HCT116 (cell line): ENCODE measurements around the gene FRY. TPM values are rescaled to one million over a fixed set of nuclear protein-coding genes. Genes with fewer than 3 reads are reported as not detected.

Experiments
- ATAC-seq: fragments of 200-7000 bp; cut with Tn5 transposase; 2 replicates; pipeline ENCODE4 v1.9.1; 2020; ENCODE audit warnings: mild to moderate bottlenecking, moderate library complexity
- BruUV-seq: library from RNA; stranded (reverse); fragments of 400-500 nt; replicated peaks from 2 replicates; lab custom pipeline; 2021; lab: Mats Ljungman, UMichigan
- CTCF ChIA-PET: fragments of 300-600 bp; sonication (Branson Sonifier 250); formaldehyde crosslinking; loops from one replicate; lab custom pipeline; 2021; ENCODE audit warnings: antibody characterized with exemption; lab: Charles Lee
- POLR2A ChIA-PET: fragments of 300-600, 350-600 bp; sonication (Branson Sonifier 250); formaldehyde crosslinking; loops from one replicate; lab custom pipeline; 2021; ENCODE audit warnings: antibody characterized with exemption; lab: Charles Lee
- RAD21 ChIA-PET, 2 experiments: fragments of 300-600 bp; sonication (Branson Sonifier 250); formaldehyde crosslinking; loops; one replicate each; lab custom pipeline; 2023; ENCODE audit warnings: low total read pairs in 2 of 2; ENCODE audit not compliant: uncharacterized antibody in 2 of 2, unreplicated experiment in 2 of 2, low non-redundant PET in 1 of 2; lab: Charles Lee
- DNase-seq: peaks from one replicate; pipeline ENCODE4 v3.0.0-alpha.2; 2010; ENCODE audit warnings: low read depth, low spot score
- H2AFZ ChIP-seq: fragments of 200-600 bp; shearing (Covaris generic), sonication (generic); 2 replicates; pipeline ENCODE4 v1.6.1; 2017; ENCODE audit warnings: low read depth, mixed run types, mixed read lengths, antibody characterized with exemption, low read length; ENCODE audit not compliant: poor library complexity, severe bottlenecking
- H3K27ac ChIP-seq: 2 replicates; pipeline ENCODE4 v1.5.1; 2012; ENCODE audit warnings: low read depth, low read length
- H3K27me3 ChIP-seq: fragments of 200-600 bp; sonication (generic); 2 replicates; pipeline ENCODE4 v1.6.1; 2016; ENCODE audit warnings: mixed run types, low read length, mixed read lengths; ENCODE audit not compliant: insufficient read depth
- H3K36me3 ChIP-seq, 2 experiments: fragments of 200-500 bp in 1 of 2; fragments of 200-600 bp in 1 of 2; sonication (Bioruptor generic) in 1 of 2; sonication (generic) in 1 of 2; 2 replicates each; pipeline versions ENCODE4 v1.5.1 to v1.6.1; 2014 to 2016; ENCODE audit warnings: low read length in 2 of 2, inconsistent platforms in 1 of 2, mixed read lengths in 1 of 2, mixed run types in 1 of 2; ENCODE audit not compliant: insufficient read depth in 2 of 2, control insufficient read depth in 1 of 2
- H3K4me1 ChIP-seq, 2 experiments: fragments of 200-600 bp in 1 of 2; sonication (generic) in 1 of 2; 2 replicates each; pipeline versions ENCODE4 v1.5.1 to v1.6.1; 2012 to 2017; ENCODE audit warnings: low read length in 2 of 2, inconsistent platforms in 1 of 2, mild to moderate bottlenecking in 1 of 2, mixed read lengths in 1 of 2, mixed run types in 1 of 2, moderate library complexity in 1 of 2; ENCODE audit not compliant: insufficient read depth in 2 of 2, control insufficient read depth in 1 of 2
- H3K4me2 ChIP-seq: fragments of 200-600 bp; sonication (generic); 2 replicates; pipeline ENCODE4 v1.6.1; 2017; ENCODE audit warnings: mixed run types, low read length, mixed read lengths
- H3K4me3 ChIP-seq, 2 experiments: fragments of 200-600 bp in 1 of 2; sonication (generic) in 1 of 2; replicated peaks in 1 of 2; 2 replicates each; pipeline ENCODE4 v1.5.1; 2011 to 2016; ENCODE audit warnings: low read length in 2 of 2, control low read depth in 1 of 2, low read depth in 1 of 2, mild to moderate bottlenecking in 1 of 2, mixed read lengths in 1 of 2, mixed run types in 1 of 2
- H3K79me2 ChIP-seq: fragments of 200-600 bp; sonication (generic); 2 replicates; pipeline ENCODE4 v1.6.1; 2017; ENCODE audit warnings: mild to moderate bottlenecking, mixed run types, low read length, moderate library complexity, mixed read lengths; ENCODE audit not compliant: insufficient read depth
- H3K9ac ChIP-seq: fragments of 200-600 bp; sonication (generic); 2 replicates; pipeline ENCODE4 v1.6.1; 2016; ENCODE audit warnings: low read length, mixed read lengths
- H3K9me2 ChIP-seq: fragments of 200-600 bp; sonication (generic), shearing (Covaris generic); 2 replicates; pipeline ENCODE4 v1.6.1; 2017; ENCODE audit warnings: mixed run types, mild to moderate bottlenecking, moderate library complexity; ENCODE audit not compliant: insufficient read depth
- H3K9me3 ChIP-seq, 2 experiments: fragments of 200-500 bp in 1 of 2; fragments of 200-600 bp in 1 of 2; sonication (Bioruptor generic) in 1 of 2; sonication (generic) in 1 of 2; 2 replicates each; pipeline ENCODE4 v1.6.1; 2014 to 2017; ENCODE audit warnings: low read length in 2 of 2, mixed read lengths in 2 of 2, inconsistent platforms in 1 of 2, low read depth in 1 of 2, mild to moderate bottlenecking in 1 of 2, mixed run types in 1 of 2, moderate library complexity in 1 of 2; ENCODE audit not compliant: control insufficient read depth in 1 of 2, insufficient read depth in 1 of 2
- H4K20me1 ChIP-seq: fragments of 200-600 bp; sonication (generic), shearing (Covaris generic); 2 replicates; pipeline ENCODE4 v1.6.1; 2017; ENCODE audit warnings: mixed run types, mild to moderate bottlenecking, moderate library complexity; ENCODE audit not compliant: insufficient read depth
- ATF3 ChIP-seq: IDR thresholded peaks from 2 replicates; pipeline ENCODE4 v1.6.1; 2012
- CBX3 ChIP-seq: IDR thresholded peaks from 2 replicates; pipeline ENCODE4 v1.6.1; 2012; ENCODE audit warnings: low read depth
- CTCF ChIP-seq, 3 experiments: fragments of 200-600 bp in 1 of 3; sonication (generic) in 1 of 3; IDR thresholded peaks in 2 of 3; conservative IDR thresholded peaks in 1 of 3; 2 replicates each; pipeline ENCODE4 v1.5.1; 2012 to 2017; ENCODE audit warnings: low read depth in 2 of 3, low read length in 2 of 3, antibody characterized with exemption in 1 of 3, borderline replicate concordance in 1 of 3, control low read depth in 1 of 3, mild to moderate bottlenecking in 1 of 3, mixed read lengths in 1 of 3, mixed run types in 1 of 3, moderate library complexity in 1 of 3; ENCODE audit not compliant: insufficient read depth in 1 of 3
- EZH2phosphoT487 ChIP-seq: fragments of 200-600 bp; IDR thresholded peaks from 2 replicates; pipeline ENCODE4 v1.6.1; 2018; ENCODE audit warnings: antibody characterized with exemption, borderline replicate concordance
- JUND ChIP-seq: IDR thresholded peaks from 2 replicates; pipeline ENCODE4 v1.6.1; 2012
- RAD21 ChIP-seq: IDR thresholded peaks from 2 replicates; pipeline ENCODE4 v1.6.1; 2012; ENCODE audit warnings: low read depth, mild to moderate bottlenecking
- SIN3A ChIP-seq: IDR thresholded peaks from 2 replicates; pipeline ENCODE4 v1.6.1; 2012; ENCODE audit warnings: low read depth
- SP1 ChIP-seq: IDR thresholded peaks from 2 replicates; pipeline ENCODE4 v1.6.1; 2012; ENCODE audit warnings: low read depth
- TCF7L2 ChIP-seq: IDR thresholded peaks from 2 replicates; pipeline ENCODE4 v1.7.0; 2011; ENCODE audit warnings: borderline replicate concordance, inconsistent platforms; ENCODE audit not compliant: insufficient read depth, insufficient read length; ENCODE audit errors: extremely low read depth
- YY1 ChIP-seq: IDR thresholded peaks from 2 replicates; pipeline ENCODE4 v1.6.1; 2011; ENCODE audit warnings: low read length, low read depth, moderate library complexity, mild to moderate bottlenecking; ENCODE audit not compliant: insufficient replicate concordance; ENCODE audit errors: extremely low read depth
- ZBTB33 ChIP-seq: IDR thresholded peaks from 2 replicates; pipeline ENCODE4 v1.6.1; 2011; ENCODE audit warnings: mild to moderate bottlenecking, low read length, moderate library complexity; ENCODE audit not compliant: insufficient replicate concordance; ENCODE audit errors: extremely low read depth
- ZFX ChIP-seq: fragments of 450-650 bp; IDR thresholded peaks from 2 replicates; pipeline ENCODE4 v1.6.1; 2017
- intact Hi-C: fragments of 100-400 bp; cut with micrococcal nuclease; formaldehyde crosslinking; loops from 2 replicates; pipeline ENCODE4 v1.10.0; 2022
- total RNA-seq: library from RNA; stranded (reverse); gene quantifications from one replicate; pipeline ENCODE4 v1.2.1, GENCODE V29; 2021; ENCODE audit not compliant: unreplicated experiment

FRY gene
- total RNA-seq, 1 experiment from 2014 or later = 1.4 TPM

GRCh38 chr13:32042551-32042950 lies 11.0 kb downstream of the FRY start:
- Histone ChIP-seq H3K27me3 (no peaks in the 10 kb centered on the region), H3K9me2 (no peaks in the 10 kb centered on the region), H3K4me2 (no peak overlapping the region), H3K4me1 (no peaks in the 10 kb centered on the region), H3K27ac (no peak overlapping the region), H4K20me1 (no peaks in the 10 kb centered on the region), H3K9ac (no peak overlapping the region)
- BruUV-seq = no TSS peak
- no peak for ATAC-seq
- RAD21 ChIA-PET = no interaction called here
- POLR2A ChIA-PET = no interaction called here
- DNase-seq = no peak
- intact Hi-C loops = no loop called here
- no peak for TF ChIP-seq CTCF (IDR thresholded peaks at IDR 0.05 in 2 of 3, conservative IDR thresholded peaks at IDR 0.05 in 1 of 3; ENCODE audit: borderline replicate concordance in 1 of 3, insufficient read depth in 1 of 3, low read depth in 2 of 3, low read length in 2 of 3)
- no peak for TF ChIP-seq RAD21
- TF ChIP-seq SIN3A = no peak
- no peak for TF ChIP-seq SP1
- TF ChIP-seq, all 23 proteins: peak for 0
- CTCF ChIA-PET = no interaction called here
- no peak overlapping the region for H2AFZ ChIP-seq
- no peaks in the 10 kb centered on the region for H3K36me3 ChIP-seq
- H3K79me2 ChIP-seq = no peaks in the 10 kb centered on the region
- H3K4me3 ChIP-seq = no peak overlapping the region
- H3K9me3 ChIP-seq = no peaks in the 10 kb centered on the region

- Histone ChIP-seq H3K4me2 (no peak overlapping the region), H4K20me1 (no peaks in the 10 kb centered on the region), H3K4me3 (no peak overlapping the region), H3K36me3 (no peaks in the 10 kb centered on the region), H3K27ac (no peak overlapping the region), H3K27me3 (no peaks in the 10 kb centered on the region), H3K4me1 (peaks cover 0 to 7% of the 10 kb centered on the region in 2 experiments; a peak in 2 of 4 replicates)
- ChIA-PET CTCF (no interaction called here), POLR2A (no interaction called here)
- no TSS peak for BruUV-seq
- TF ChIP-seq ATF3 (no peak), EZH2phosphoT487 (no peak), JUND (no peak), ZBTB33 (no peak), CBX3 (no peak), ZFX (no peak), RAD21 (no peak), SIN3A (no peak), TCF7L2 (no peak), YY1 (no peak)
- TF ChIP-seq, all 23 proteins: peak for 0
- H3K79me2 ChIP-seq = no peaks in the 10 kb centered on the region
- H3K9ac ChIP-seq = no peak overlapping the region
- intact Hi-C loops = no loop called here
- RAD21 ChIA-PET = no interaction called here
- H3K9me2 ChIP-seq = no peaks in the 10 kb centered on the region
- no peak overlapping the region for H2AFZ ChIP-seq
- no peaks in the 10 kb centered on the region for H3K9me3 ChIP-seq
- ATAC-seq (no peak), DNase-seq (no peak)
Measured at GRCh38 chr13:32044446-32044845, 12.9 kb downstream of the FRY start.
